NT2/D1 (cell line): ENCODE data around the gene METRN.
"Not testable (repeated sequence)": the region's sequence is repeated elsewhere in the genome, so short reads cannot be mapped to it uniquely, and the experiment has no call there.

ENCODE experiments used
- DNase-seq: peaks from one replicate; pipeline ENCODE4 v3.0.0-alpha.2; 2011; ENCODE audit warnings: low read depth, low spot score
- H3K27me3 ChIP-seq: 2 replicates; pipeline ENCODE4 v1.6.0; 2011; ENCODE audit warnings: mild to moderate bottlenecking; ENCODE audit not compliant: insufficient read length, insufficient read depth
- H3K36me3 ChIP-seq: 2 replicates; pipeline ENCODE4 v1.6.1; 2011; ENCODE audit warnings: mild to moderate bottlenecking, low read length, mixed read lengths; ENCODE audit not compliant: insufficient read depth, insufficient read length
- H3K4me1 ChIP-seq: 2 replicates; pipeline ENCODE4 v1.5.1; 2011; ENCODE audit not compliant: insufficient read depth, insufficient read length
- H3K4me3 ChIP-seq: 2 replicates; pipeline ENCODE4 v1.5.1; 2011; ENCODE audit warnings: low read depth; ENCODE audit not compliant: insufficient read length
- H3K9ac ChIP-seq: 2 replicates; pipeline ENCODE4 v1.6.0; 2011; ENCODE audit warnings: low read depth; ENCODE audit not compliant: insufficient read length
- H3K9me3 ChIP-seq: 2 replicates; pipeline ENCODE4 v1.5.1; 2011; ENCODE audit warnings: mild to moderate bottlenecking, low read length; ENCODE audit not compliant: insufficient read depth
- SUZ12 ChIP-seq: IDR thresholded peaks from 2 replicates; pipeline ENCODE4 v1.6.1; 2011; ENCODE audit not compliant: insufficient read length, insufficient read depth; ENCODE audit errors: extremely low read depth
- YY1 ChIP-seq: IDR thresholded peaks from 2 replicates; pipeline ENCODE4 v1.6.1; 2011; ENCODE audit not compliant: insufficient read length, insufficient read depth
- ZNF274 ChIP-seq: IDR thresholded peaks from 2 replicates; pipeline ENCODE4 v1.6.1; 2011; ENCODE audit warnings: mild to moderate bottlenecking, low read depth, low read length

METRN gene

GRCh38 chr16:687499-687898 lies 27.4 kb upstream of the METRN start:
- H3K9ac ChIP-seq, result no peak overlapping the region
- no peaks in the 10 kb centered on the region for H3K9me3 ChIP-seq
- peaks cover 60% of the 10 kb centered on the region for H3K36me3 ChIP-seq
- H3K27me3 ChIP-seq, result peaks cover 11% of the 10 kb centered on the region
- peaks cover 23% of the 10 kb centered on the region for H3K4me1 ChIP-seq
- DNase-seq, result no peak
- TF ChIP-seq SUZ12 (no peak), YY1 (no peak), ZNF274 (no peak)
- no peak overlapping the region for H3K4me3 ChIP-seq

GRCh38 chr16:689175-689897 lies 25.6 kb upstream of the METRN start:
- H3K4me3 ChIP-seq, result peak overlapping the region; percentile 93
- H3K9ac ChIP-seq, result peak overlapping the region; percentile 96
- H3K36me3 ChIP-seq, result peaks cover 50% of the 10 kb centered on the region
- peaks cover 28% of the 10 kb centered on the region for H3K27me3 ChIP-seq
- TF ChIP-seq SUZ12, result no peak
- no peak for TF ChIP-seq YY1
- no peak for TF ChIP-seq ZNF274
- no peaks in the 10 kb centered on the region for H3K9me3 ChIP-seq
- peaks cover 15% of the 10 kb centered on the region for H3K4me1 ChIP-seq
- no peak for DNase-seq

GRCh38 chr16:691242-691641 lies 23.7 kb upstream of the METRN start:
- Histone ChIP-seq H3K4me1 (peaks cover 20% of the 10 kb centered on the region), H3K27me3 (peaks cover 46% of the 10 kb centered on the region), H3K36me3 (peaks cover 33% of the 10 kb centered on the region)
- H3K4me3 ChIP-seq, H3K9ac ChIP-seq, H3K9me3 ChIP-seq, DNase-seq: not testable (repeated sequence)

GRCh38 chr16:692356-693108 lies 22.4 kb upstream of the METRN start:
- TF ChIP-seq YY1, result no peak
- TF ChIP-seq ZNF274, result no peak
- no peak for TF ChIP-seq SUZ12
- Histone ChIP-seq H3K9me3 (no peaks in the 10 kb centered on the region), H3K9ac (no peak overlapping the region), H3K4me1 (peaks cover 17% of the 10 kb centered on the region), H3K4me3 (no peak overlapping the region), H3K27me3 (peaks cover 58% of the 10 kb centered on the region), H3K36me3 (peaks cover 20% of the 10 kb centered on the region)
- no peak for DNase-seq

GRCh38 chr16:693364-693763 lies 21.6 kb upstream of the METRN start:
- Histone ChIP-seq H3K9me3 (no peaks in the 10 kb centered on the region), H3K36me3 (peaks cover 11% of the 10 kb centered on the region), H3K4me1 (peaks cover 17% of the 10 kb centered on the region), H3K9ac (no peak overlapping the region), H3K27me3 (peaks cover 64% of the 10 kb centered on the region), H3K4me3 (no peak overlapping the region)
- TF ChIP-seq YY1 (no peak), ZNF274 (no peak)
- no peak for DNase-seq

GRCh38 chr16:693766-694165 lies 21.2 kb upstream of the METRN start:
- H3K4me1 ChIP-seq, result peaks cover 17% of the 10 kb centered on the region
- peaks cover 67% of the 10 kb centered on the region for H3K27me3 ChIP-seq
- peaks cover 7% of the 10 kb centered on the region for H3K36me3 ChIP-seq
- no peak overlapping the region for H3K4me3 ChIP-seq
- DNase-seq, result no peak
- H3K9ac ChIP-seq, result no peak overlapping the region
- TF ChIP-seq YY1, result no peak
- TF ChIP-seq ZNF274, result no peak
- TF ChIP-seq SUZ12, result no peak
- no peaks in the 10 kb centered on the region for H3K9me3 ChIP-seq

- Histone ChIP-seq H3K27me3 (peaks cover 72% of the 10 kb centered on the region), H3K9me3 (no peaks in the 10 kb centered on the region), H3K4me3 (peak overlapping the region; percentile 11), H3K4me1 (peaks cover 12% of the 10 kb centered on the region), H3K9ac (peak overlapping the region; percentile 70), H3K36me3 (peaks cover 2% of the 10 kb centered on the region)
- DNase-seq, result no peak
- no peak for TF ChIP-seq YY1
- TF ChIP-seq SUZ12, result no peak
- TF ChIP-seq ZNF274, result no peak
Observed at GRCh38 chr16:694187-694862, 20.6 kb upstream of the METRN start.
